SKM-1 (cell line): ENCODE data around the gene AGPAT4.
A peak's percentile ranks its signal among the peaks of the same experiment; 100 is the strongest.
"Not testable (repeated sequence)": the region's sequence is repeated elsewhere in the genome, so short reads cannot be mapped to it uniquely, and the experiment has no call there.

ENCODE experiments used
- DNase-seq: peaks from one replicate; lab custom pipeline; 2025; ENCODE audit not compliant: unreplicated experiment; lab: John Stamatoyannopoulos, UW

Gene AGPAT4

DNA sequence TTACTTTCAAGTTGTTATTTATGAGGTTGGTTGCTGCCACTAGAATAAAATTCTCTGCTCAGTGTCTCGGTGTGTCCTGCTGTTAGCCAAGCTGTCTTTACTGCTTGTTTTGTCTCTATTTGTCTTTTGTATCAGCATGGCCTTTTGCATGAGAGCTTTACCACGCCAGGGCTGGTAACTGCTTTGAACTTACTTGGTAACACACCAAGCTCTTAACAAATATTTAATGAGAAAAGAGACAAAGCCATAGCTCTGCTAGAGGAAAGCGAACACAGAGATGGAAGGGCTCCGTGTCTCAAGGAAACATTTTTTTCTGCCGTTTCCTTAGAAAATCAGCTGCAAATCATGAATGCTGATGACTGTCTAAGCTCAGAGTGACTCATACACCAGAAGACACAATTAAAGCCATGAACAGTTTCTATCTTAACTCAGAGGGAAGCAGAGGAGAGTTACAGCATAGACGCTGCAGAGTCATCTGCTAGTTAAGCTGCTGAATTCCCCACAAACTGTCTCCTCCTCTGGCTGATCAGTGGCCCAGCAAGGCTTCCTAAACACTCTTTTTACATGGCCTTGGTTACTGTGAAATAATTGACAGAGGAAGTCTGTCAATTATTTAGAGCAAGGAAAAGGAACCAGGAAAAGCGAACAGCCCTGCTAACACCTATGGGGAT is 44.8 kb downstream of the AGPAT4 start:
- DNase-seq, result no peak

- DNase-seq, result no peak
These were observed 45.8 kb downstream of the AGPAT4 start for GRCh38 chr6:161228096-161228495.

DNA sequence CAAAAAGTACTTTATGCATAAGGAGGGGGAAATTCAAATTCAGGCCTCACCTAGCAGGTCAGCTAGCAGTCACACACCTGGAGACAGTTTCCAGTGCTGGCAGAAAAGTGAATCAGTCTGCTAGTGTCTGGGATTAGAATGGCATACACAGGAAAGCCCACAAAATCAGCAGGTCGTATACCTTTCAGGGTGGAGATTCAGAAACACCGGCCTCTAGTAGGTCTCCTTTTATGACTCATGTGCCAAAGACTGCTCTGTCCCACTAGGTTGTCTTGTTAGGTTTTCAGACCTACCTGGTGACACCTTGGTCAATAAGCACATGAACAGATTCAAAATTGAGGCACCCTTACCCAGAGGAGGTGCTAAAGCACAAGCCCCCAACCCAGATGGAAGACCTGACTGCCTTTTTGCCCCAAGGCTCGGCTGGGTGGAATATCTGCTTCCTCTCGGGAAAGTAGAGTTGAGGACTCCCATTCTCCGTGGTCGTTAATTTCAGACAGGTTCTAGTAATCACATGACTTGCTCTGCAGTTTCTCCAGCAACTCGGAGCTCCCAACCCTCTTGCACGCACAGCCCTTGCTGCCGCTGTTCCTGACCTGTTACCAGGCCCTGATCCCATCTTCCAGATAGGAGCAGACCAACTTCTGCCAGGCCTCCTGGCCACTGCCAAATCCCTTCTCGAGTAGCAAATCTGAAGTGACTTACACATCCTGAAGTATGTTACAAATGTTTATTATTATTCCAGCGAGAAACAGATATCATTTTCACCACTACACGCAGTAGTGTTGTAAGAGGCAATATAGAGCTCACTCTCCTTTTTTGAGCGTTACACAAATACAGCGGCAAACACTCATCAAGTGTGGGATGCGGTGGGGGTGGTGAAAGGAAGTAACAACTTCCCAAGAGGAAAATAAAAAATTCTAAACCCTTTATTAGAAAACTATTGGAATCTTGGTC is 46.6 kb downstream of the AGPAT4 start:
- no peak for DNase-seq

- DNase-seq, result peak; percentile 11
These were observed 47.6 kb downstream of the AGPAT4 start for GRCh38 chr6:161226009-161226964.

GRCh38 chr6:161225681-161226008 is 48.2 kb downstream of the AGPAT4 start:
- no peak for DNase-seq

DNA sequence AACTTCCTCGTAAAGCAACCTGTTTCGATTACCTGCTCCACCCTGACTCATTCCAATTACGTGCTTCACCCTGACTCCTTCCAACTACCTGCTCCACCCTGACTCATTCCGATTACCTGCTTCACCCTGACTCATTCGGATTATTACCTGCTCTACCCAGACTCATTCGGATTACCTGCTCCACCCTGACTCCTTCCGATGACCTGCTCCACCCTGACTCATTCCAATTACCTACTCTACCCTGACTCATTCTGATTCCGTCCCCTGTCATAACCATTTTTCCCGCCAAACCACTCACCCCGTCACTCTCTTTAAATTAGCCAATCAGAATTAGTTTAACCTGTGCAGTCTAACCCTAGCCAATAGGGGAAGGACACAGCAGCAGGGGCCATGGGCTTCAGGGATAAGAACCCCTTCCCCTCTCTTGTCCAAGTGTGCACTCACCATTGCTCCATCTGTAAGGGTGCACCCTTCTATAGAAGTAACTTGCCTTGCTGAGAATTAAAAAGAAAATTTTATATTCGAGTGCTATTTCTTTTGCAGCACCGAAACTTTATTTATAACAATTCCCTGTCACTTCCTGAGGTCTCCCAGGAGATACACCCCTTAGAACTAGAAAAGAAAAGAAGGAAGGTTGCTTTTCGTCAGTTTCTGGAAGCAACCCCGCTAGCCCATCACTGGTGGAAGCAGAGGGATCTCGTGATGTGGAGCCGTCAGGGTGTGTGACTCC is 48.7 kb downstream of the AGPAT4 start:
- not testable (repeated sequence) for DNase-seq

GRCh38 chr6:161223646-161224045 is 50.2 kb downstream of the AGPAT4 start:
- no peak for DNase-seq

- no peak for DNase-seq
These were observed 51.1 kb downstream of the AGPAT4 start for GRCh38 chr6:161222706-161223234.

- DNase-seq, result no peak
These were observed 53.5 kb downstream of the AGPAT4 start for GRCh38 chr6:161220346-161220745.

DNA sequence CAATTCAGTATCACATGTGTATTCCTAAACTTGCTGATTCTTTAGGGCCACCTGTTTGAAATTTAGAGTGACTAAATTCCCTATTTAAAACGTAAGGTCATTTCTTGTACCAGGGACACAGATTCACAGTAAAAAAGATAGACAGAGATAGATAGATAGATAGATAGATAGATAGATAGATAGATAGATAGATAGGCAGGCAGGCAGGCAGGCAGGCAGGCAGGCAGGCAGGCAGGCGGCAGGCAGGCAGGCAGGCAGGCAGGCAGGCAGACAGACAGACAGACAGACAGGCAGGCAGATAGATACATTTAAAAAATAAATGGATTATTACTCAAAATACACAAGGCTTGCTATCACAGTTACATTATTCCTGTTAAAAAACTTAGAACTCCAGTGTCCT is 54.2 kb downstream of the AGPAT4 start:
- no peak for DNase-seq

- DNase-seq, result no peak
These were observed 55.6 kb downstream of the AGPAT4 start for GRCh38 chr6:161218222-161218621.

DNA sequence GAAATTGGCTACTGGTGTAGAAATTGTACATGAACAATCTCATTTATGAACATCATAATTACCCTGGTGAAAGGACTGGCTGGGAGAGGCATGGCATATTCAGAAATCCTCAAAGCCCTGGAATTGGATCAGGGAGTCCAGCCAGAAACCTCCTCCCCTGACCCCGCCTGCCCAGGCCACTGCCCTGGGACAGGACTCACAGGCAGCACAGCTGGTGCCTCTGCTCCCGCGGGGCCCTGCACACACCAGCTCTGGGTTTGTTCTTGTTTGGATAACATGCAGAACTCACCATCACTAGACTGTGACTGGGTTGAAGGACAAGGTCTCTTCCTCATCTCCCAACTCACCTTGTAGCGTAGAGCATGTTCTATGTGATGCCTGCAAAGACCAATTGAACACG is 56.2 kb downstream of the AGPAT4 start:
- DNase-seq, result no peak

DNA sequence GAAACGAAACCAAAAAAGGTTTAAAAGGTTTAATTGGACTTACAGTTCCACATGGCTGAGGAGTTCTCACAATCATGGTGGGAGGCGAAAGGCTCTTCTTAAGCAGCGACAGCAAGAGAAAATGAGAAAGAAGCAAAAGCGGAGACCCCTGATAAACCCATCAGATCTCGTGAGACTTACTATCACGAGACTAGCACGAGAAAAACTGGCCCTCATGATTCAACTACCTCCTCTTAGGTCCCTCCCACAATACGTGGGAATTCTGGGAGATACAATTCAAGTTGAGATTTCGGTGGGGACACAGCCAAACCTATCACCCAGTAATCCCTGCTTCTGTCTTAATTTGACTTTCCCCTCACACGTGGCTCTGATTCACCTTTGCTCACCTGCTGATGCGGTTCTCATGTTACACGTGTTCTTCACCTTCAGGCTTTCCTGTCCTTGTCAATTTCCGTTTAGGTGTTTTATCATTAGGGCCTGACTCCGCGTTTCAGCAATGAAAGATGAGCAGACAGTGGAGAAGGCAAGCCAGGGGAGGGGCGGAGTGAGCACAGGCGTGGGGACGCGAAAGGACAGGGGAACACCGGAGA is 57.1 kb downstream of the AGPAT4 start:
- no peak for DNase-seq

GRCh38 chr6:161215876-161216615 is 57.8 kb downstream of the AGPAT4 start:
- no peak for DNase-seq

- DNase-seq, result no peak
These were observed 58.7 kb downstream of the AGPAT4 start for GRCh38 chr6:161215193-161215592.

DNA sequence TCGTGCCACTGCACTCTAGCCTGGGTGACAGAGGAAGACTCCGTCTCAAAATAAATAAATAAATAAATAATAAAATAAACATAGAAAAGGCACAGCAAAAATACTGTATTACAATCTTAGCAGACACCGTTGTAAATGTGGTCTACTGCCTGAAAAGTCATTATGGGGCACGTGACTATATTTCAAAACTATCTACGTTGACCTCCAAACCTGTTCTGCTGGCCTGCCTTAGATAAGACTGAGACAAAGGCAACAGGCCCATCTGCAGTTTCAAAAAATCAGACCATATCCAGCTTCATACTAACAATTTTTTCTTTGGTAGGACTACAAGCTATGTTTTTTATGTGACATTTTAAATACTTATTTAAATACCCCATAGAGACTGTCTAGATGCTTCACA is 59.1 kb downstream of the AGPAT4 start:
- DNase-seq, result no peak

DNA sequence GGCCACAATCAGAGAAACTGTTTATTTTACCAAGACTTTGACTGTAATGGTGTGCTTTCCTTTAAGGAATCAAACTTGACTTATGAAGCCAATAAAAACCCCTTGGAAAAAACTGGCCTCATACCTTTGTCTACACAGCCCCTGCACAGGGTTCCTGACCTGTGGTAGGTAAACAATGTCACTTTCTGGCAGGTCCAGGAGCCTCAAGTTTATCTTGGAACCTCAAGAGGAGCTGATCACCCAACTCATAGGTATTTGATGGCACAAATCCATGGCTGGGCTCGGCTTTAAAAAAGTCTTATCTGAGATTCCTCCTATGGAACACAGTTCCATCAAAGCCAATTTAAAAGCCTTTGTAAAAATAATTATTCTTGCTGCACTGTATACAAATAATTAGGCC is 61.0 kb downstream of the AGPAT4 start:
- no peak for DNase-seq

DNA sequence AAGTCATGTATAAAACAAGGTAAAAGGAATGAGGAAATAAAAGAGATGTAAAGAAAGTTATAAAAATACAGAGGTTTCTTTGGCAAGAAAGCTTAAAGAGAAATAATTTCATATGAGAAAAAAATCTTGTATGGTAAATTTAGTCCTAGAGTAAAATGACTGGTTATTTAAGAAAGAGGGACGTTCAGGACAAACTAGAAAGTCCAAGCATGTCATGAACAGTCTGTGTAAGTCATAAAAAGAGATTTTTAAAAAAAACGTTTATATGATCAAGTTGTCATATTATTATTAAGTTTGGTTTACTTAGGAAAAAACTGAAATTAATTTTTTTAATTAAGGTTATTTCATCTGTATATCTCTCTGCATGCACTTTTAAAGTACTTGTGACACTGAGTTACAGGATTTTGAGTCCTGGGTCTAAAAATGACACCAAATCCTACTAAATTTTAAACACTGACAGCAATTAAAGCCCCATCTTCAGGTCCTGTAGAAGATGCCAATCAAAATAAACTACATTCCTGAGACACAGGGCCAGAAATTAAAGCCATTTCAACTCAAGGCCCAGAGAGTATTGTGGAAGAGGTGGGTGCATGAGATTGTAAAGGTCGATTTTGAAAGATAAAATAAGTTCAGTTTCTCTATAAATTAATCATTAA is 62.4 kb downstream of the AGPAT4 start:
- no peak for DNase-seq

- no peak for DNase-seq
These were observed 63.0 kb downstream of the AGPAT4 start for GRCh38 chr6:161210857-161211256.
